ENCODE measurements around the gene ERC2.

DNA sequence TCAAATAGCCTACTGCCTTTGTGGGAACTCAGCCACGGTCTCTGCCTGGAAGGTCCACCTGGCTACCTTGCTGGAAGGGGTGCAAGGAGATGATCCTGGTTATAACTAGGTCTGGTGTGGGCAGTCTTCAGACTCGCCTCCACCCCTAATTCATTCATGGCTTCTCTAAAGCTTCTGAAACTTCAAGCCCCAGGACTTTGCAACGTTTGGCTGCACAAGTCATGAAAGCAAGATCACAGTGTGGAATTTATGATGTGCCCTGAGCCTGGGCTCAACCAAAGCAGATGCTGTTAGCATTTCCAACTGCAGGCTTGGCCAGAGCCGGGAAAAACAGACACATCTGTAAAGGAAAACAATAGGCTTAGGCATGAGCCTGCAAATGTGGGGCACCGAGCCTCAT lies 780.7 kb downstream of the ERC2 start:
- TF ChIP-seq, protein P1, sequence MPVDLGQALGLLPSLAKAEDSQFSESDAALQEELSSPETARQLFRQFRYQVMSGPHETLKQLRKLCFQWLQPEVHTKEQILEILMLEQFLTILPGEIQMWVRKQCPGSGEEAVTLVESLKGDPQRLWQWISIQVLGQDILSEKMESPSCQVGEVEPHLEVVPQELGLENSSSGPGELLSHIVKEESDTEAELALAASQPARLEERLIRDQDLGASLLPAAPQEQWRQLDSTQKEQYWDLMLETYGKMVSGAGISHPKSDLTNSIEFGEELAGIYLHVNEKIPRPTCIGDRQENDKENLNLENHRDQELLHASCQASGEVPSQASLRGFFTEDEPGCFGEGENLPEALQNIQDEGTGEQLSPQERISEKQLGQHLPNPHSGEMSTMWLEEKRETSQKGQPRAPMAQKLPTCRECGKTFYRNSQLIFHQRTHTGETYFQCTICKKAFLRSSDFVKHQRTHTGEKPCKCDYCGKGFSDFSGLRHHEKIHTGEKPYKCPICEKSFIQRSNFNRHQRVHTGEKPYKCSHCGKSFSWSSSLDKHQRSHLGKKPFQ (CRISPR knock-in tag; IDR thresholded peaks at IDR 0.05; ENCODE audit: insufficient replicate concordance) = no peak
- TF ChIP-seq NFIC (IDR thresholded peaks at IDR 0.05; ENCODE audit: low read length) = no peak
